ENCODE measurements around the gene LMLN.

The LMLN gene

DNA sequence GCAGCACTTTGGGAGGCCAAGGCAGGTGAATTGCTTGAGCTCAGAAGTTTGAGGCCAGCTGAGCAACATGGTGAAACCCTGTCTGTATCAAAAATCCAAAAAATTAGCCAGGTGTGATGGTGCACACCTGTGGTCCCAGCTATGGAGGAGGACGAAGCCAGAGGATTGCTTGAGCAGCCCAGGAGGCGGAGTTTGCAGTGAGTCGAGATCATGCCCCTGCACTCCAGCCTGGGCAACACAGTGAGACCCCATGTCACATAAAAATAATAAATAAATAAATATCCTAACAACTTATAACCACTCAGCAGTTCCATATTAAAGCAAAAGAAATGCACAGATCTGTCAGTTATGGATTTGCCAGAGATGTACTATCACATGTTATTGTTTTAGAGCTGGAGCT is 62.6 kb downstream of the LMLN start:
- H3K27ac ChIP-seq = no peak overlapping the region
- no peak overlapping the region for H3K9ac ChIP-seq
- no peaks in the 10 kb centered on the region for H3K36me3 ChIP-seq (ENCODE audit: control insufficient read depth, insufficient read depth, low read length)
- H3K4me2 ChIP-seq (ENCODE audit: low read length) = no peak overlapping the region
- no peaks in the 10 kb centered on the region for H3K27me3 ChIP-seq (ENCODE audit: control insufficient read depth, insufficient read depth, low read length)
- no peaks in the 10 kb centered on the region for H3K9me3 ChIP-seq (ENCODE audit: control insufficient read depth, low read length)
- H2AFZ ChIP-seq = no peak overlapping the region
- TF ChIP-seq, protein P1, sequence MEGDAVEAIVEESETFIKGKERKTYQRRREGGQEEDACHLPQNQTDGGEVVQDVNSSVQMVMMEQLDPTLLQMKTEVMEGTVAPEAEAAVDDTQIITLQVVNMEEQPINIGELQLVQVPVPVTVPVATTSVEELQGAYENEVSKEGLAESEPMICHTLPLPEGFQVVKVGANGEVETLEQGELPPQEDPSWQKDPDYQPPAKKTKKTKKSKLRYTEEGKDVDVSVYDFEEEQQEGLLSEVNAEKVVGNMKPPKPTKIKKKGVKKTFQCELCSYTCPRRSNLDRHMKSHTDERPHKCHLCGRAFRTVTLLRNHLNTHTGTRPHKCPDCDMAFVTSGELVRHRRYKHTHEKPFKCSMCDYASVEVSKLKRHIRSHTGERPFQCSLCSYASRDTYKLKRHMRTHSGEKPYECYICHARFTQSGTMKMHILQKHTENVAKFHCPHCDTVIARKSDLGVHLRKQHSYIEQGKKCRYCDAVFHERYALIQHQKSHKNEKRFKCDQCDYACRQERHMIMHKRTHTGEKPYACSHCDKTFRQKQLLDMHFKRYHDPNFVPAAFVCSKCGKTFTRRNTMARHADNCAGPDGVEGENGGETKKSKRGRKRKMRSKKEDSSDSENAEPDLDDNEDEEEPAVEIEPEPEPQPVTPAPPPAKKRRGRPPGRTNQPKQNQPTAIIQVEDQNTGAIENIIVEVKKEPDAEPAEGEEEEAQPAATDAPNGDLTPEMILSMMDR (IDR thresholded peaks at IDR 0.05) = no peak
- H3K4me3 ChIP-seq (ENCODE audit: low read depth, low read length) = no peak overlapping the region
- no peaks in the 10 kb centered on the region for H3K4me1 ChIP-seq
- H3K79me2 ChIP-seq = no peaks in the 10 kb centered on the region

DNA sequence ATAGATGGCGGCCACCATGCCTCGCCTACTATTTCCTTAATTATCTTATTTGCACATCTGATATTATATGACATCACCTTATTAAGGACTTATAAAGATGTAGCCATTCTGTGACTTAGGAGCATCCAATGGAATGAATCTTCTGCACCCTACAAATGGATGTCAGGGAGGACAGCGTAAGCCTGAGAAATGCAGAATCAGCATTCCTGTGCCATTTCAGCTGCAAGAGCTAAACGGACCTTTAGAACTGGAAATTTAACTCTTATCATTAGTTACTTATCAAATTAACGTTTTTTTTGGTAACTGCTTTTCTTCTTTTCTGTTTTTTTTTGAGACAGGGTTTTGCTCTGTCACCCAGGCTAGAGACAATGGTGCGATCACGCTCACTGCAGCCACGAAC is 65.6 kb downstream of the LMLN start:
- TF ChIP-seq, protein P1 (IDR thresholded peaks at IDR 0.05) = no peak
- H3K9ac ChIP-seq = no peak overlapping the region

DNA sequence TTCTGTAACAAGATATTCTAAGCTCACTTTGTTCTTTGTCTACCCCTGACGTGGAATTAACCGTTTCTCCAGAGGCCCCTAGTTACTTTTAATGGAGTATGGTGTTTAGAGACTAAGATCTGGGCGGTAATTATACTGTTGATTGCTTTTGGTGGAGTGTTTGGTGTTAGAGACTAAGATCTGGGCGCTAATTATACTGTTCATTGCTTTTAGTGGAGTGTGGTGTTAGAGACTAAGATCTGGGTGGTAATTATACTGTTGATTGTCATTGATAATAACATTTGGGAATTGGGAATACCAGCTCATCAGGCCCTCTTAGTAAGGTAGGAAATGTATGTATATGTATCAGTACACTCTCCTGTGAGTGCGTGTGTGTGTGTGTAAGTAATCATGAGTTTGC is 66.6 kb downstream of the LMLN start:
- Histone ChIP-seq H3K4me2 (ENCODE audit: low read length) (no peak overlapping the region), H3K9ac (no peak overlapping the region), H3K79me2 (no peaks in the 10 kb centered on the region), H3K27ac (no peak overlapping the region), H3K36me3 (ENCODE audit: control insufficient read depth, insufficient read depth, low read length) (no peaks in the 10 kb centered on the region), H3K4me3 (ENCODE audit: low read depth, low read length) (no peak overlapping the region), H3K9me3 (ENCODE audit: control insufficient read depth, low read length) (no peaks in the 10 kb centered on the region), H3K27me3 (ENCODE audit: control insufficient read depth, insufficient read depth, low read length) (no peaks in the 10 kb centered on the region), H2AFZ (no peak overlapping the region), H3K4me1 (no peaks in the 10 kb centered on the region)
- TF ChIP-seq, protein P1 (IDR thresholded peaks at IDR 0.05) = no peak

More for the DNA sequence above, 65.6 kb downstream of the LMLN start:
- H3K36me3 ChIP-seq (ENCODE audit: control insufficient read depth, insufficient read depth, low read length) = no peaks in the 10 kb centered on the region
- H3K4me2 ChIP-seq (ENCODE audit: low read length) = no peak overlapping the region
- no peaks in the 10 kb centered on the region for H3K27me3 ChIP-seq (ENCODE audit: control insufficient read depth, insufficient read depth, low read length)
- H3K4me1 ChIP-seq = no peaks in the 10 kb centered on the region
- H3K9me3 ChIP-seq (ENCODE audit: control insufficient read depth, low read length) = no peaks in the 10 kb centered on the region
- H3K4me3 ChIP-seq (ENCODE audit: low read depth, low read length) = no peak overlapping the region
- no peak overlapping the region for H3K27ac ChIP-seq
- no peaks in the 10 kb centered on the region for H3K79me2 ChIP-seq
- no peak overlapping the region for H2AFZ ChIP-seq

DNA sequence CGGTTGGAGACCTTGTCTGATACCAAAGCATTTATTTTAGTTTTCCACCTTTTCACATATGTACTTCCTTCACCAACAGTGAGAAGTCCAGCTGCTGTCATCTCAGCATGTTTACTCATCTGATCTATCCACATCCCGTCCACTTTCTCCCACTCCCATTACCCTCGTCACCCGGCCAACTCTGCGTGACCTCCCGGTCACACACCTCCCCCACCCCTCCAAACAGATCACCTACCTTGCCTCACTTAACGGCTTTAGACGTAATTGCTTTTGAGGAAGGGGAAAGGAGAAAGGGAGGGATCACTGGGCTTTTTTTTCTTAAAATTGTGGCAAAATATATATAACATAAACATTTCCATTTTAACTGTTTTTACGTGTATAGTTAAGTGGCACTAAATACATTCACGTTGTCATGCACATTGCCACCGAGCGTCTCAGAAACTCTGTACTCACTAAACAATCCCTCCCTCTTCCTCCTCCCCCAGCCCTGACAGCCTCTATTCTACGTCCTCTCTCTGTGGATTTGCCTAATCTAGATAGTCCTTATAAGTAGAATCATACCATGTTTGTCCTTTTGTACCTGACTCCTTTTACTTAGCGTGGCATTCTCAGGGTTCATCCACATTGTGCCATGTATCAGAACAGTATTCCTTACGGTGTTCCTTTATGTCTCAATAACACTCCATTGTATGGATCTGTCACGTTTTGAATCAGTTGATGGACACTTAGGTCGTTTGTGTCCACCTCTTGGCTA is 67.2 kb downstream of the LMLN start:
- no peak overlapping the region for H3K27ac ChIP-seq
- no peak overlapping the region for H2AFZ ChIP-seq
- no peaks in the 10 kb centered on the region for H3K36me3 ChIP-seq (ENCODE audit: control insufficient read depth, insufficient read depth, low read length)
- no peak overlapping the region for H3K9ac ChIP-seq
- H3K4me2 ChIP-seq (ENCODE audit: low read length) = no peak overlapping the region
- H3K27me3 ChIP-seq (ENCODE audit: control insufficient read depth, insufficient read depth, low read length) = no peaks in the 10 kb centered on the region
- no peak overlapping the region for H3K4me3 ChIP-seq (ENCODE audit: low read depth, low read length)
- H3K9me3 ChIP-seq (ENCODE audit: control insufficient read depth, low read length) = no peaks in the 10 kb centered on the region
- TF ChIP-seq, protein P1 (IDR thresholded peaks at IDR 0.05) = no peak
- H3K79me2 ChIP-seq = no peaks in the 10 kb centered on the region
- no peaks in the 10 kb centered on the region for H3K4me1 ChIP-seq

Measured in parathyroid adenoma (tissue), 2 donors.